Stimulated activated CD8-positive, alpha-beta memory T cell treated with anti-CD3 and anti-CD28 coated beads, Interleukin-7, amount 100 ng/mL, for 1 hour (primary cell): ENCODE measurements around the gene ATP8A1.
A peak's percentile ranks its signal among the peaks of the same experiment; 100 is the strongest.
"Not testable (repeated sequence)": the region's sequence is repeated elsewhere in the genome, so short reads cannot be mapped to it uniquely, and the experiment has no call there.

Experiments
- DNase-seq, 2 donors: peaks; one replicate each; pipeline ENCODE4 v3.0.0-alpha.2; 2020; ENCODE audit warnings: low read depth in 2 of 2

ATP8A1 gene

DNA sequence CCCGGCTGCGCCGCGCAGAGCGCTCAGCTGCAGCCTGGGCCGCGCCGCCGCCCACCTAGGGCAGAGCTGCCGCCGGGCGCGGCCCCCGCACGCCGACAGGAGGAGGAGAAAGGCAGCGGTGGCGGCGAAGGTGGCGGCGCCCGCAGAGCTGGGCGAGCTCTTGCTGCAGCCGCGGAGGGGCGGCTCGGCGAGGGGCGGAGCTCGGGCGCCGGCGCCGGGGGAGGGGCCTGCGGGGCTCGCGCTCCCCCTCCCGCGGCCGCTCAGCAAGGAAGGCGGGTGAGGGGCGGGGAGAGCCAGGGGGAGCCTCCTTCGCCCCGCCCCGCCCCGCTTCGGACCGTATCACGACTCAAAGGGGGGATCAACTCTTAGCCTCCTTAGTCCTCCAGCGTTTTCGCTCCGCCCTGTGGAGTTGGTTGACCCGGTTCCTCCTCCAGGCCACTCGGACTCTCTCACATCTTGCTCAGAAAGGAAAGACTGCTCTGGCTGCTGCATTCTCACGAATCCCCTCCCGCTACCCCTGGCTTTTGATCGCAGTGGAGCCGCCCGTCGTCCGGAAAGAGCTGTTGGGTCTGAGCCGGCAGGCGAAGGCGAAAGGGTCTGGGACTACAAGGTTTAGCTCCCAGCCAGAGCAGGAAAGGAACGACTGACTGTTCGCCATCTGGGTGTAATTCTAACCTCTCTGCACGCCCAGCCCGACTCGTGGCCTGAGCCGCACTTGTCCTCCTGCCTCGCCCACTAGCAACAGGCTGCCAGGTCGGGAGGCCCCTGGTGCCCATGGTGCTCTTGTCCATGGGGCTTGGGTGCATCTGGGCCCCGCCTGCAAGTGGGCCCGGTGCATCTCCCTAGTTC lies at the start of gene ATP8A1:
Gene ATP8A1, minus strand, starts transcription at position 162 of the 849 bp plus-strand sequence. CDS start 232 bp downstream, outside the sequence.
- DNase-seq = peak; percentile 82 to 91

DNA sequence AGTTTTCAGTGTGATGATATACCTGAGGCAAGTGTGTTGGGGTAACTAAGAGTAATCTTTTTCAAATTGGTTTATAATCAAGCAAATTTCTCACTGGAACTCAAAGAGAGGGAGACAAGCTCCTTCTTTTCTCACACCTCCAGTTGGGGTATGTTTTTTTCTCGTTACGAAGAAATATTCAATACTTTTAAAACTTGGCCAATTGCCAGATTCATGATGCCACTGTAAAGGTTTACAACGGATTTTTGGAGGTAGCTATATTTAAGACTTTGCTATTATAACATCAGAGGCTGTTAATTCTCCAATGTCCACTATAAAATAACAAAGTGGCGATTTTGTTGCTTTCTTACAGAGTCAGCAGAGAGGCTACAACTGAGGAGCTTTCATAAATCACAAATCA lies 49.2 kb upstream of the ATP8A1 start:
- no peak for DNase-seq

DNA sequence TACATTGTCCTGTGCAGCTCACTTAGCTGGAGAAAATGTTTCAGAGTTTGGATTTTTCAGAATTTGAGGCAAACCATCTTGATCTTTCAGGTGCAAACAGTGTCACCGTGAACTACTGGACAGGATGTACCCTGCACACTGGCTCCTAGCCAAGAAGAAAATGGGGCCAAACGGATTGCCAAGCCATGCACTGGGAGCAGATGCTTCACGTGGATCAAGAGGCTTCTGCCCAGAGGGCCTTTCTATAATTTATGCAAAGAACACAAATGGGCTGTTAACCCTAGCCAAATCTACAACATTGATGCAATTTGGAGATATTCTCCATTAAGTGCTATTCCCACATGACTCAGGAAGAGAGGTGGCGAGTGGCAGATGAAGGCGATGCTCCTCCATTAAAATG lies 46.9 kb upstream of the ATP8A1 start:
- no peak for DNase-seq

DNA sequence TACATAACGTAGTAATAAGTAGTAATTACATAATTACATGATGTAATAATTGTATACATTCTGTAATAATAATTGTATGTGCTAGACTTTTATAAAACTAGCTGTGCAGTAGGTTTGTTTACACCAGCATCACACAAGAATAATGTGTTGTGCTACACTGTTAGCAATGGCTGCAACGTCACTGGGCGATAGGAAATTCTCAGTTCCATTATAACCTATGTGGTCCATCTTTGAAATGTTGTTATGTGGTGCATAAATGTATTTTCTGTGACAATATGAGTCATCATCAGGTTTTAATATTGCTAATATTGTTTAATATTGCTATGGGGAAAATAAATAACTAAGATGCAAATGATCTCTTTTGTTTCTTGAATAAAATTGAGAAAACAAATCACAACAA lies 46.0 kb upstream of the ATP8A1 start:
- no peak for DNase-seq

DNA sequence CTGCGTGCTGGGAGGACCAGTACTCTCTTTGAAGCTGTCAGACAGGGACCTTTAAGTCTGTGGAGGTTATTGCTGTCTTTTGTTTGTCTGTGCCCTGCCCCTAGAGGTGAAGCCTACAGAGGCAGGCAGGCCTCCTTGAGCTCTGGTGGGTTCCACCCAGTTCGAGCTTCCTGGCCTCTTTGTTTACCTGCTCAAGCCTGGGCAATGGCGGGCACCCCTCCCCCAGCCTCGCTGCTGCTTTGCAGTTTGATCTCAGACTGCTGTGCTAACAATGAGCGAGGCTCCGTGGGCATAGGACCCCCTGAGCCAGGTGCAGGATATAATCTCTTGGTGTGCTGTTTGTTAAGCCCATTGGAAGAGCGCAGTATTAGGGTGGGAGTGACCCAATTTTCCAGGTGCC lies 44.9 kb upstream of the ATP8A1 start:
- DNase-seq = not testable (repeated sequence)

DNA sequence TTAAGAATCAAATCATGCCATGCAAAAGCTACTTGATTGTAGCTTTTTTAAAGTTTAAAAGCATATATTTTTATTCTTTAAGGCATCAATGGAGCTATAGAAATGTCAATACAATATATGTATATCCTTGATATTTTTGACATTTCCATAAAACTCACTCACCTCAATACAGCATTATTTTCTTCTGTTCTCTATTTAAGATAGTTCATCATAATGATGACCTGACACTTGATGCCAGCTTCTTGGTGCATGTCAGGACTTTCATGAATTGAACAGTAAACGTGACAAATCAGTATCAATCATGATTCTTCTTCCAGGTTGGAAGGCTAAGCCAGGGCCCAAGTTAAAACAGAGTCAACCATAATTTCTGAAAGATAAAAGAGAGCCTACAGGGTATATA lies 33.6 kb upstream of the ATP8A1 start:
- DNase-seq = no peak

DNA sequence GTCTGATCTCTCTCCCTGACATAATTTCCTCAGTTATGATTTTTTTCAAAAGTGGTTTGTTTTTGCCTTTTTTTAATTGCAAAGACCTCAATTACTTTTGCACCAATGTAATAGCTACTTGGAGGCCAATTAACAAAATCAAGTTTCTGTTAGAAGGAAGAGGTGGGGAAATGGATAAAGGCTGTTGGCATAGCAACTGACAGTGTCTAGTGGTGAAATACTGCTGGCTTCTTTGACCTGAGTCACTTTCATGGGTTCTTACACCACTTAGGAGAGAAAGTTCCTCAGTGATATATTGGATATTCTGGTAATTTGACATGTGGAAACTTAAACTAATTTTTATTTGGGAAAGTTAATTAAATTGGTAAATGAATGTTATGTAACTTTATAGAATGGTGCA lies 26.5 kb upstream of the ATP8A1 start:
- no peak for DNase-seq

DNA sequence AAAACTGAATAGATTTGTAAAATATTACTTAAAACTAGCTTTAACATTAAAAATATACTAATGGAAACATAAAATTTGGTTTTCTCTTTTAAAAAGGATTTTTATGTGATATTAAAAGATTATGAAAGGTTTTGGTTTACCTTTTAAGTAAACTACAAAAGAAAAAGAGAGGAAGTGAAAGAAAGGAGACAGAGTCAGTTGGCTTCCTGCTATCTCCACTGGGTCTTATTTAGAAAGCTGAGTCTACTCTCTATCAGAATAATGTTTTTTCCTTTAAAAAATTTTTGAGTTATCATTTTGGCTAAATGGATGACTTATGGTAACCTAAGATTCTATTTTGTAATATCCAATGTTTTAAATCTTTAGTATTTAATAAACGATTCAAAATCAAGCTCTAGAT lies 21.6 kb upstream of the ATP8A1 start:
- no peak for DNase-seq

DNA sequence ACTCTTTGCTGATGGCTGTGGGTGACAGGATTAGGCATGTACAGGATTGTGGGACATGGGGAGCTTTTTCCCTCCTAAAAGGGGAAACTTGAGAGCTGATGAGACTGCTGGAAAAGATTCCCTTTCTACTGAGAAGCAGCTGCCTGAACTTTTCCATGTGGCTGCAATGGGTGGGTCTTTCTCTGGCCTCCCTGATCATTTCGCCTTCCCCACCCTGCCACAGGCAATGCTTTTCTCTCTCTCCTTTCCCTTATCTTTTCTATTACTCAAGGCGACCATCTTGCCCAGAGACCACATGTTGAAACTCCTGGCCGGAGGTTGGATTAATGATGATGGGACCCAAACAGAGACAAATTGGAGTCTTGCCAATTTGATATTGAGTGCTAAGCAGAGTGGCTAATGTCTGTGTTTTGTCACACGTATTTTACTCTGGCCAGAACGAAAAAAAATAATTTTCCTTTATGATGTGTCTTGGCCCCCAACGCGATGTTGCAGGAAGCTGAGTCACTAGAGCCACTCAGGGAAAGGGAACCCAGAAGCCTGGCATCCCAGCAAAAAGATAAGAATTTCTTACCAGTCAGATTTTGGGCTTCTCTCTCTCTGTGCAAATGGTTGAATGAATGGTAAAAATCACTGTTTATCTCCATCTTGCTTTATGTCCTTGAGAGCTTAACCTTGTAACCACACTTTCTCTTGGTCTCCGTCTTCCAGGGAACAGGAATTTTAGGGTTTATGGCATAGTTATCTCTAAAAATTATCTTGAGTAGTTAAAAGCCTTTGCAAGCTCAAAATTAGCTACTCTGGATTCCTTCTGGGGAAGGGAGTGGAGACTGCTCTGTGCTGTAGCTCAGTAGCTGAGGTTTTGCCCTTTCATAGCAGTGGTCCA lies 19.4 kb upstream of the ATP8A1 start:
- DNase-seq = no peak

DNA sequence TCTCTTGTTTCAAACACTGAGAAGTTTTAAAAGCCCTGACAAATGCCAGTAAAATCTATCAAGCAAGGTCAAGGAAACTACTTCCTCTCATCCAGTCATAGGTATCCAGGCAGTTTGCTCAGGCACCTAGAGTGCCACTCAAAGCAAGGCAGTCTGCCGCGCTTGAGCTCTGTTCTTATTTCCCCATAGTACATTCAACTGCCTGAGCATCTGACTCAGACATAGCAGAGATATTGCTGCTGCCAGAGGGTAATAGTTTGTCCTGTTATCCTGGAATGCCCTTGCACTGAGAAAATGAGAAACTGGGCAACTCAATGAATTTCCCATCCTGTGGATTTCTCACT lies 16.1 kb upstream of the ATP8A1 start:
- DNase-seq = no peak

DNA sequence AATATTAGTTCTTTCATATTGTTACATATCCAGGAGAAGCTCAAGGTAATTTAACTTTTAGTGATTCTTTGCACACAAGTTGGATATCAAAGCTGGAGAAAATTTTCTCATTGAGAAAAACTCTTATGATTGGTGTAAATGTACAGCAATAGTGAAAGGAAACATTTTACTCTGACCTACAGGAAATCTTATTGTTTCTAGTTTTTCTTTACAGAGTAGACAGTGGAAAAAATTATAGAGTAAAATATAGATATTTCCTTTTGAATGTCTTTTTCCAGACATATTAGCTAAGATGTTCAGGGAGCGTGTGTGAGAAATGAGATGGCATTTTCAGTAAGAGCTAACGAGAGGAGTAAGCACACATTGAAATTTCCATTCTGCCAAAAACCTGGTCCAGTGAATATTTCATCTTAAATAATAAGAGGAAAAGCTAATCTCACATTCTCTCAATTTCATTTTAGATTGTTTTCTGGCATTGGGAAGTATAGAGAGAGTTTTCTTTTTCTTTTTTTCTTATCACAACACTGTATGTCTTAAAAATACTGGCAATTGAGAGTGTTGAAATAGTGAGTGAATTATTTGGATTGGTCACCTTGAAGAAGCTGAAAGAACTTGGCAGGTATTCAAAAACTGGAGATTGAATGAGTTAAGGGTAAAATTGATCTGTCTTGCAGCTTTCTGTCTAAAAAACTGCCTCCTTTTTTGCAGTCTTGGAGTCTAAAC lies 15.6 kb upstream of the ATP8A1 start:
- no peak for DNase-seq

DNA sequence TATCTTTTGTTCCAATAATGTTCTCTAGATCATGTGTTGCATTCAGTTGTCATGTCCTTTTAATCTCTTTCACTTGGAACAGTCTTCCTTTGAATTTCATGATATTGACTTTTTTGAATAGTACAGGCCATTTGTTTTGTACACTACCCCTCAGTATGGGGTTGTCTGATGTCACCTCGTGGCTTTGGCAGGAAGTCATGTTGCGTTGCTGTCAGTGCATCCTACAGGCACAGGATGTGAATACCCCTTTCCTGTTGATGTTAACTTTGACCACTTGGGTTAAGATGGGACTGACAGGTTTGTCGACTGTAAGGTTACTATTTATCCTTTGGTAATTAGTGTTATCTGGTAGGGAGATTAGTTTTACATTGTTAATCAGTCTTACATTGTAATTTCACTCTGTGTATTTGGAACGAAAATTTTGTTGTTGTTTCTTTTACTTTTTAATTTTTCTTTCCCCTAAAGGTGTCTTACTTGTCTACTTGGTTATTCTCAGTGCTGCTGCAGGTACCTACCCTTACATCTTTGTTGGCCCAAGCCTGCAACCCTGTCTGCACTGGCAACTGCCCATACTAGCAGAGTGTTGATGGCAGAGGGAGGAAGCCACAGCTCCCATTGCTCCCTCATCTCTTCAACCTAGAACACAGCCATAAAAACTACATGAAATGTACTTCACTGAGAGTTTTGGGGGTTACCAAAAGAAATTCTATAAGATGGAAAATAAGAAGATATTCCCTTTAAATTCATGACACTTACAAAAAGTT lies 14.7 kb upstream of the ATP8A1 start:
- peak; percentile 10 to 27 for DNase-seq

DNA sequence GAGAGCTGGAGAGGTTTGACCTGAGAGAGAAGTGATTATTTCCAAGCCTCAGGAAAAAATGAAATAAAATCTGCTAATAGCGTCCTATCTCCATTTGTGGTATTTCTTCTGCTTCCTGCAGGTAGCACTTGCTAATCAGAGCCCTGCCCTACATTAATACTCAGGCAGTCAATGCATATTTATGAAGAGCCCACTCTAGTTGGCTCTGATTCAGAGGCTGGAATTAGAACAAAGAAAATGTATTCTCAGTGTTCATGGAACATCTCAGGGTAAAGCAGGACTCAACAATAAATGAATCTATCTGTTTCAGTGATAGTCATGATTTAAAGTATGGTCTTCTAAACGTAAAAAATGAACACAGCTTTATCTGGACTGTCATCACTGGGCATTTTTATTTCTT lies 1.4 kb upstream of the ATP8A1 start:
- no peak for DNase-seq

DNA sequence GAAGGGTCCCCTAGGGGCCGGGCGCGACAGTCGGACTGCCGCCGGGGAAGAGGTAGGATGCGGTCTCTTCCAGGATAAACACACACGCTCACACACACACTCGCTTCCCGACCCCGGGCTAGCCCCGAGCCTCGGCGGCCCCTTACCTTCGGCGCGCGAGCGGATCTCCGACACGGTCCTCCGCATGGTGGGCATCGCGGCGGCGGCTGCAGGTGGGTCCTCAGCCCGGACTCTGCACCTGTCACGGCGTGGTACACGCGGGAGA lies 294 bp downstream of the ATP8A1 start:
- no peak for DNase-seq

DNA sequence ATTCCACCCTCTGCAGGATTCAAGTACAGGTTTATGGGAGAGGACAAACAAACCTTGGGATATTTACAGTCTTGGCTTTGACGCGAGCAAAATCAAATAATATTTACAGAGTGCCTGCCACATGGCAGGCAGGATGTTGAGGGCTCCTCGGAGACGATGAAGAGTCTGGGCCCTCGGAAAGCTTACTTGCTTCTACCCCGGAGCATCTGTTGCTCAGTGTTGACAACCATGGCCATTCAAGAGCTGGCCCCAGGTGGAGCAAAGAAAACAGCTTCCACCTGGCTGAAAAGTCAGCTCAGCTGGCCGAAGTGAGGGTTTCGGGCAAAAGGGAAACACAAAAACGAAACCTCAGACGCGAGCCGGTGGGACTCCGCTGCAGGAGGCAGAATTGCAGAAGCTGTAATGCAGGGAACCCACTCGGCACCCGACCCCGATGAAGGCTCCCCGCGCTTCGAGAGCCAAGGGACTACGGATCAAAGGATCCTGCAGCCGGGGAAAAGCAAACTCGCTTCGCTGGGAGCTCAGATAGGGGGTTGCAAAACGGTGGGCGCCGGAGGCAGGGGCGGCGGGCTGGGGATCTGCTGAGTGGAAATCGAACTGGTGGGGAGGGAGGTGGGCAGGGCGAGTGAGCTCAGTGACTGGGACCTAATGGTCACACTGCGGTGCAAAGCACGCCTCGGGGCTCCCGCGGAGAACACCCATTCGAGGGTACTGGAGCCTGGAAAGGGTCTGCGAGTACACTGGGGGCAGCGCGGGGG lies 805 bp downstream of the ATP8A1 start:
- peak in 1 of 2 donors; percentile 13 for DNase-seq

DNA sequence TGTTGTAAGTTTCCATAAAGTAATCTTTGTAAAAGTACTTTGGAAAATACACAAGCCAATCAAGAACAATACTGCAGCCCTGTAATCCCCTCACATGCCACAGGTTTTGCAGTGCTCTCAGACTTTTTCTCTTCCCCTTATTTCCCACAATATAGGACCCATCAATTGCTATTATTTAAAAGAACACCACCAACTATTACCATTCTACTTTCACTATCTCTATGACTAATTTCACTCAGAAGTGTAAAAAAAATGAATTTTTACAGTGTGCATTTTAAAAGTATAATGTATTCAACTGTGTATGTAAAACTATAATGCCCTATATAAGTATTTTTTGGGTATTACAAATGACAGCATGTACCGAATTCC lies 1.7 kb downstream of the ATP8A1 start:
- no peak for DNase-seq

DNA sequence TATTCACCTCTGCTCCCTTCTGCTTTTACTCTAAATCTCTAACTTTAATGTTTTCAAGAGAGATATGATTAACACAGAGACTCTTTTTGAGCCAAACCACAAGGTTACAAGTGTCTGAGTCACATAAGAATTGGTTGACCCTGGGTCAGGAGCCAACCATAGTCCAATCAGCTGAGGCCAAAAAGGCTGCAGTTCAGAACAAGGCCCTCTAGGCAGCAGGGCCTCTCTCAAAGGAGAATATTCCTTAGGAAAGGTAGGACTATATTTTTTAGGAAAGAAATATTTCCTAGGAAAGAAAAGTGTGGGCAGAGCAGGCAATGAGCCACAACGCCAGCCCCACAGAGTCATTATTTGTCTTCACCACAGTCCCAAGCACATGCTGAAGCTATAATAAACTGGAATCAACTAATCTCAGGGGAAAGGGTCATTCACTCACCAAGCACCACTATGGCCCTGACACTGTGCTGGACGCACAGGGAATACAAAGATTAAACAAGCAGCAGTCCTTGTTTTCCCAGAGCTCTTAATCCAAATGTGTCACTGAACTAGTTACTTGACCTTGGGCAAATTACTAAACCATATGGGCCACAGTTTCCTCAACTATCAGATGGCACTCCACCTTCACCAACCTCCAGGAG lies 2.2 kb downstream of the ATP8A1 start:
- no peak for DNase-seq

DNA sequence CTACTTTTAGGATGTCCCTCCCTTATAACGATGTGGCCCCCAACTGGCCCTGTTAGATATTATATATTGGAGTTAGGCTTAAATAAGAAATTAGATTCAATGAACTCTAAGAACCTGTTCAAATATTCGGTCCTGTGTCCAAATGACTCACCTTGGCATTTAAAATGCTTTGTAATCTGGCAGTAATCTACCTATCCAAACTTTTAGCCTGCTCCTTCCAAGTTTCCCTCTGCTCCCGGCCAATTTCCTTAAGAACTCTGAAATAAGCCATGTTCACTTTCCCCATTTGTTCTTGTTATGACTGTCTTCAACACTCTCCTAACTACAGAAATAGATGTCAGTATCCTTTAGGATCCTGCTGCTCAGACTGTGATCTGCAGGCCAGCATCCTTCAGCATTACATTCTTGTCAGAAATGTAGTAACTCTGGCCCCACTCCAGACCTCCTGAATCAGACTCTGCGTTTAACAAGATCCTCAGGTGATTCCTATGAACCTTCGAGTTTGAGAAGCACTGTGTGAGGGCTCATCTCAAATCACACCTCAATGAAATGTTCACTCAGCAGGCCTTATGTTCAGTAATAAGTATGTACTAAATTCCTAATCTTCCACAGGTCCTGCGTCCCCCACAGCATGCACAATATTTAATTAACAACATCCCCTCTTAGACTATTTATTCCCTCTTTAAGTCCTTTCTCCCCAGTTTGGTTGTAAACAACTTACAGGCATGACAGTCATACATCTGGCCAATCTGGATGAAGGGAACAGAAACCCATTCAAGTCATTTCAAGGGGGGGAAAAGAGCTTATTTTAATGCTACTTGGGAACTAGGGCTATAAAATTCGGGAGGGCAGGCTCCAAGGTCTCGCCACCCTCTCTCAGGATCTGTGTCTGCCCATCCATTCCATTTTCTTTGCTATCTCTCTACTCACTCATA lies 3.0 kb downstream of the ATP8A1 start:
- no peak for DNase-seq

DNA sequence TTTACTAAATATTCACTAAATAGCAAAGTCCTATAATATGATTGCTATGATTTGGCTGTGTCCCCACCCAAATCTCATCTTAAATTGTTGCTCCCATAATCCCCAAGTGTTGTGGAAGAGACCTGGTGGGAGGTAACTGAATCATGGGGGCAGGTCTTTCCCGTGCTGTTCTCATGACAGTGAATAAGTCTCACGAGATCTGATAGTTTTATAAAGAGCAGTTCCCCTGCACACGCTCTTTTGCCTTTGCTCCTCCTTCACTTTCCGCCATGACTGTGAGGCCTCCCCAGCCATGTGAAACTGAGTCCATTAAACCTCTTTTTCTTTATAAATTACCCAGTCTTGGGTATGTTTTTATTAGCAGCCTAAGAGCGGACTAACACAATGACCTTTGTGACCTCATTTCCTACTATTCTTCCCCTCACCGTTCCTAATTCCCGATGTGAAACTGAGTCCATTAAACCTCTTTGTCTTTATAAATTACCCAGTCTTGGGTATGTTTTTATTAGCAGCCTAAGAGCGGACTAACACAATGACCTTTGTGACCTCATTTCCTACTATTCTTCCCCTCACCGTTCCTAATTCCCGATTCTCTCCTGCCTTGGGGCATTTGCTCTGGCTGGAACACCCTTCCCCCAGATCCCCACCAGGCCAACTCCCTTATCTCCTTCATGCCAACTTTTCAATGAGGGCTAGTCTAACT lies 4.2 kb downstream of the ATP8A1 start:
- DNase-seq = not testable (repeated sequence)
